Glutamatergic neuron (in vitro differentiated cells): ENCODE results near the gene SLC31A1. TPM values are rescaled to one million over a fixed set of nuclear protein-coding genes. Genes with fewer than 3 reads are reported as not detected.
A peak's percentile ranks its signal among the peaks of the same experiment; 100 is the strongest.

Experiments used
- DNase-seq: peaks from one replicate; pipeline ENCODE4 v3.0.0; 2022
- H3K27ac Mint-ChIP-seq: one replicate; pipeline ENCODE4 v1.8.0; 2020; ENCODE audit warnings: mild to moderate bottlenecking, mixed read lengths, inconsistent platforms; ENCODE audit not compliant: unreplicated experiment
- H3K27me3 Mint-ChIP-seq: one replicate; pipeline ENCODE4 v1.8.0; 2020; ENCODE audit warnings: mild to moderate bottlenecking, moderate library complexity, mixed read lengths, inconsistent platforms; ENCODE audit not compliant: unreplicated experiment
- H3K36me3 Mint-ChIP-seq: one replicate; pipeline ENCODE4 v1.8.0; 2020; ENCODE audit warnings: mild to moderate bottlenecking, mixed read lengths, inconsistent platforms; ENCODE audit not compliant: unreplicated experiment
- H3K4me1 Mint-ChIP-seq: one replicate; pipeline ENCODE4 v1.8.0; 2020; ENCODE audit warnings: mild to moderate bottlenecking, low read depth, mixed read lengths, inconsistent platforms; ENCODE audit not compliant: unreplicated experiment
- H3K4me3 Mint-ChIP-seq: one replicate; pipeline ENCODE4 v1.8.0; 2020; ENCODE audit warnings: mild to moderate bottlenecking, mixed read lengths, inconsistent platforms; ENCODE audit not compliant: unreplicated experiment
- H3K9me3 Mint-ChIP-seq: one replicate; pipeline ENCODE4 v1.8.0; 2020; ENCODE audit warnings: mild to moderate bottlenecking, moderate library complexity, mixed read lengths, inconsistent platforms; ENCODE audit not compliant: unreplicated experiment
- long read RNA-seq: library from polyadenylated mRNA; unstranded; transcript quantifications from one replicate; pipeline ENCODE4 v2.0.0, GENCODE V29; 2020; ENCODE audit not compliant: unreplicated experiment
- total RNA-seq: library from RNA; stranded (reverse); fragmentation: NEBNext Ultra II Directional; extraction: Animal tissue kit (Norgen Biotek cat#: 25700); gene quantifications from one replicate; pipeline ENCODE4 v1.2.1, GENCODE V29; 2021; ENCODE audit not compliant: unreplicated experiment
- TF ChIP-seq, protein P1 (sequence below): fragments of 200-600 bp; sonication (generic); IDR thresholded peaks from one replicate; pipeline ENCODE4 v1.5.0; 2021; ENCODE audit not compliant: partially characterized antibody, unreplicated experiment

Gene SLC31A1
- total RNA-seq, result 11.2 TPM
- long read RNA-seq, full-length matches to known transcripts, result 4 of 7 reads
- long read RNA-seq, partial matches to known transcripts, result 1 of 7 reads
- long read RNA-seq, other reads (novel, unspliced or antisense), result 2 of 7 reads

DNA sequence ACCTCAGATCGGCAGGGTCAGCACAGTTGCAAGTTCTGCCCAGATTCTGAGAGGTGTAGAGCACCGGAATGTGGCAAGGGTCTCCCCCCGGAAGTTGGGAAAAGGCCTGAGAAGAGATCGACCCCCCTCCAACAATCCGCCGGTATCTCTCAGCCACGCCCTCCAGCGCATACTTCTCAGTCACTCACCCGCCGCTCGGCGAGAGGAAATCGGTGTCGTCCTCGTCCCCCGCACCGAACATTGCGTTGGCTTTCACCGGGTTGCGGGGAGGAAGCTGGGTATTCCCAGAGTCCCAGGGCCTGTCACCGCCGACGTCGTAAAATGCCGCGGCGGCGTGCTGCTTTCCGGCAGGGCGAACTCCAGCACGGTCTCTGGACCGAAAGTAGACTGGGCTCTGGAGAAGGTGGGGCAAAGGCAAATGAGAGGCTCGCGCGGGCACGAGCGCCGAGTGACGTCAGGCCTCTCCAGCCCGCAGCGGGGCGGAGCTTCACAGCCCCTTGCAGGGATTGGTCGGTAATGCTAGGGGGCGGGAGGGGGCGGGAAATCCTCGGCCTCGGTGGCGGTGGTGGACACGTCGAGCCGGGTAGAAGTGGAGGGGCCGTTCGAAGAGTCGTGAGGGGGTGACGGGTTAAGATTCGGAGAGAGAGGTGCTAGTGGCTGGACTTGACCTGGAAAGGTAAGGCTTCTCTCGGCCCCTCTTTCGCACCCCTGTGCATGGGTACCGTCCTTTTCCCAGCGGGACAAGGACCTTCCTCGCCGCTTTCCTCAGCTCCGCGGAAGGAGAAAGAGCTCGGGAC is at the start of gene SLC31A1, which contains the start of gene FKBP15:
SLC31A1 (plus strand) TSS at position 542 of the 797 bp plus-strand sequence. CDS start 34,605 bp downstream, outside the sequence.
FKBP15 (minus strand) TSS at position 275 of the 797 bp plus-strand sequence; CDS start at position 241, 34 bp downstream.
- Mint-ChIP-seq H3K4me3 (peak within 1 kb of the TSS; percentile 94), H3K4me1 (peaks cover 11% of the 10 kb centered on the region), H3K27me3 (peaks cover 5% of the 10 kb centered on the region), H3K36me3 (no peaks in the 10 kb centered on the region), H3K27ac (peak within 1 kb of the TSS; percentile 76), H3K9me3 (peaks cover 6% of the 10 kb centered on the region)
- peak; percentile 98 for DNase-seq
- TF ChIP-seq, protein P1, sequence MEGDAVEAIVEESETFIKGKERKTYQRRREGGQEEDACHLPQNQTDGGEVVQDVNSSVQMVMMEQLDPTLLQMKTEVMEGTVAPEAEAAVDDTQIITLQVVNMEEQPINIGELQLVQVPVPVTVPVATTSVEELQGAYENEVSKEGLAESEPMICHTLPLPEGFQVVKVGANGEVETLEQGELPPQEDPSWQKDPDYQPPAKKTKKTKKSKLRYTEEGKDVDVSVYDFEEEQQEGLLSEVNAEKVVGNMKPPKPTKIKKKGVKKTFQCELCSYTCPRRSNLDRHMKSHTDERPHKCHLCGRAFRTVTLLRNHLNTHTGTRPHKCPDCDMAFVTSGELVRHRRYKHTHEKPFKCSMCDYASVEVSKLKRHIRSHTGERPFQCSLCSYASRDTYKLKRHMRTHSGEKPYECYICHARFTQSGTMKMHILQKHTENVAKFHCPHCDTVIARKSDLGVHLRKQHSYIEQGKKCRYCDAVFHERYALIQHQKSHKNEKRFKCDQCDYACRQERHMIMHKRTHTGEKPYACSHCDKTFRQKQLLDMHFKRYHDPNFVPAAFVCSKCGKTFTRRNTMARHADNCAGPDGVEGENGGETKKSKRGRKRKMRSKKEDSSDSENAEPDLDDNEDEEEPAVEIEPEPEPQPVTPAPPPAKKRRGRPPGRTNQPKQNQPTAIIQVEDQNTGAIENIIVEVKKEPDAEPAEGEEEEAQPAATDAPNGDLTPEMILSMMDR, result no peak

DNA sequence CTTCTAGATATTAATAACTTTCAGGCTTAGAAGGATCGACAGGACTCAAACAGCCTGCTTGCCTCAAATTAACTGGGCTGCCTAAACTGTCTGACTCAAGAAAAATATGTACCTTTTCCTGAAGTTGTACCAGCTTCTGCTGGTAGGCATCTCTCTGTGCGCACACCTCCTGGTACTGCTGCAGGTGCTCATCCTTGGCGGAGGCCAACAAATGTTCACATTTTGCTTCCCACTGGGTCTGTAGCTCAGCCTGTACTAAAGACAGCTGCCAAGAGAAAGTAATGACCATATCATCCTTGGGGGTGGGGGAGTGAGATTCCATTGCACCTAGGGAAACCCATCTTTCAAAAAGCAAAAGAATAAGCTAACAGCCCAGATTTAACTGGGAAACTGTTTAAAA is 48.0 kb upstream of the SLC31A1 start:
- no peaks in the 10 kb centered on the region for H3K27me3 Mint-ChIP-seq
- no peaks in the 10 kb centered on the region for H3K4me1 Mint-ChIP-seq
- H3K36me3 Mint-ChIP-seq, result peaks cover 13% of the 10 kb centered on the region

DNA sequence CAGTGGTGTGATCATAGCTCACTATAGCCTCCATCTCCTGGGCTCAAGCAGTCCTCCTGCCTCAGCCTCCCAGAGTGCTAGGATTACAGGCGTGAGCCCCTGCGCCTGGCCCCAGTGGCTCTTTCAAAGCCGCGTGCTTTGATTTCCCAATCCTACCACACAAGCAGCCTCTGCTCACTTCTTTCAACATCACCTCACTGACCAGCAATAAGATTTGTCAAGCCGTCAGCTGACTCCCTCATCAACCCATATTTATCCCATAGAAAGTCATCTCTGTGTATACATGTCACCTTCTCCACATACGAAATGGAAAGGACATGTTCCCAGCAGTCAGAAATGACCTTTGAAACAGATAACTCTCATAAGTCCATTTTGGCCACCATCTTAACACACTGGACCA is 44.5 kb upstream of the SLC31A1 start:
- Mint-ChIP-seq H3K4me1 (no peaks in the 10 kb centered on the region), H3K36me3 (peaks cover 13% of the 10 kb centered on the region), H3K27me3 (no peaks in the 10 kb centered on the region), H3K27ac (no peak overlapping the region), H3K9me3 (no peaks in the 10 kb centered on the region), H3K4me3 (no peak overlapping the region)
- TF ChIP-seq, protein P1, result no peak
- DNase-seq, result no peak

More for the DNA sequence above, 48.0 kb upstream of the SLC31A1 start:
- TF ChIP-seq, protein P1, result no peak
- no peak overlapping the region for H3K4me3 Mint-ChIP-seq
- no peaks in the 10 kb centered on the region for H3K9me3 Mint-ChIP-seq
- no peak for DNase-seq
- no peak overlapping the region for H3K27ac Mint-ChIP-seq

DNA sequence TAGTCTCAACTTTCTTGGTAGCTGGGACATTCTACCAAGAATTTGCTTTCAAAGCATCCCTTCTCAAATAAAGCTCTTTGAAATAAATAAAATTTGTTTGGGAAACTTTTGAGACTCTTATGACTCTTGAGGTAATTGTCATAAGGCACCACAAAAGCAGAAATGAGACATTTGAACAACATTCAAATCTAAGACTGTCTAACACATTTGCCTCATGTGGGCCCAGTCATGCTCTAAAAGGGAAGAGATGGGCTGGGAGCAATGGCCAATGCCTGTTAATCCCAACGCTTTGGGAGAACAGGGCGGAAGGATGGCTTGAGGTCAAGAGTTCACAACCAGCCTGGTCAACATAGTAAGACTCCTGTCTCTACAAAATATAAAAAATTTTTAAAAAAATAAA is 44.1 kb upstream of the SLC31A1 start:
- peaks cover 12% of the 10 kb centered on the region for H3K36me3 Mint-ChIP-seq
- no peak for DNase-seq
- no peak overlapping the region for H3K27ac Mint-ChIP-seq
- H3K9me3 Mint-ChIP-seq, result no peaks in the 10 kb centered on the region
- TF ChIP-seq, protein P1, result no peak
- no peaks in the 10 kb centered on the region for H3K27me3 Mint-ChIP-seq
- H3K4me1 Mint-ChIP-seq, result no peaks in the 10 kb centered on the region
- H3K4me3 Mint-ChIP-seq, result no peak overlapping the region

DNA sequence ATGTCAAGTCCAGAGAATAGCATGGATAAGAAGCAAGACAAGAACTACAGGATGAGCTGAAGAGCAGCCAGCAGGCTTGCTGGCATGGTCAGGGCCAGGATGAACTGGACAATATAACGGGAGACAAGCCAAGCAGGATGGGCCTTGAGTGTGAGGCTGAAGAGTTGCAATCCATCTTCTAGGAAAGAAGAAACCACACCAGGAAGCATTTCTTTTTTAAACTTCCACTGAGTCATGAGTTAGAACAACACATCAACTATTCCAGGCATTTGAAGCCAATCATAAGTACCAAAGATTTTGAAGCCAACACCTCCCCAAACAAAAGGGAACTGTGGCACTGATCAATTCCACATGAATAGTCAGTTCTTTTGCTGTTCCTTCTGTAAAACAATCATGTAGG is 43.3 kb upstream of the SLC31A1 start:
- no peaks in the 10 kb centered on the region for H3K27me3 Mint-ChIP-seq

More for the DNA sequence above, 43.3 kb upstream of the SLC31A1 start:
- H3K36me3 Mint-ChIP-seq, result peaks cover 4% of the 10 kb centered on the region
- H3K4me1 Mint-ChIP-seq, result no peaks in the 10 kb centered on the region
- no peak for DNase-seq
- H3K9me3 Mint-ChIP-seq, result no peaks in the 10 kb centered on the region
- TF ChIP-seq, protein P1, result no peak
- no peak overlapping the region for H3K4me3 Mint-ChIP-seq
- H3K27ac Mint-ChIP-seq, result no peak overlapping the region
